HEK293T (cell line): Measurements from ENCODE around the gene PARVA.

Source experiments
- ARNT ChIP-seq: fragments of 450-650 bp; IDR thresholded peaks from 2 replicates; pipeline ENCODE4 v1.6.1; 2017; ENCODE audit warnings: mild to moderate bottlenecking
- FOXA1 ChIP-seq: fragments of 450-650 bp; IDR thresholded peaks from 2 replicates; pipeline ENCODE4 v1.6.1; 2016; ENCODE audit warnings: mild to moderate bottlenecking
- L3MBTL2 ChIP-seq: fragments of 450-650 bp; conservative IDR thresholded peaks from 2 replicates; pipeline ENCODE4 v1.6.1; 2016; ENCODE audit warnings: mild to moderate bottlenecking
- SP1 ChIP-seq: fragments of 450-650 bp; IDR thresholded peaks from 2 replicates; pipeline ENCODE4 v1.6.1; 2017
- TARDBP ChIP-seq: fragments of 450-650 bp; IDR thresholded peaks from 2 replicates; pipeline ENCODE4 v1.6.1; 2016

DNA sequence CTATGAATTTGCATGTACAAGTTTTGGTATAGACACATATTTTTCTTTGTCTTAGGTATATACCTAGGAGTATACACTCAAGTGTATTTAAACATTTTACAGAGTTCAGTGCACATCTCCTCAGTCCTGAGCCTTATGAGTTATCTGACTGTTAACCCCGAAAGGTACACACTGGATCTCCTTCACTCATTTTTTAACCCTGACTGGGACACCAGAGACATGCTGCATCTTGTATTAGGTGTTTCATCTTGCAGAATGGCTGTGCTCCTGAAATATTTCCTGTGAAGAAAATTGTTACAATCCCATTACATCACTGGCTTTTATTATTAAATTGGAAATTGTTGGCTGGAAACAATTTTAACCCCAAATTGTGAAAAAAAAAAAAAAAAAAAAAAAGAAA, 15.3 kb downstream of the PARVA start:
- TF ChIP-seq FOXA1 (no peak), ARNT (no peak), SP1 (no peak), L3MBTL2 (no peak), TARDBP (no peak)
